ENCODE results near the gene APAF1.

DNA sequence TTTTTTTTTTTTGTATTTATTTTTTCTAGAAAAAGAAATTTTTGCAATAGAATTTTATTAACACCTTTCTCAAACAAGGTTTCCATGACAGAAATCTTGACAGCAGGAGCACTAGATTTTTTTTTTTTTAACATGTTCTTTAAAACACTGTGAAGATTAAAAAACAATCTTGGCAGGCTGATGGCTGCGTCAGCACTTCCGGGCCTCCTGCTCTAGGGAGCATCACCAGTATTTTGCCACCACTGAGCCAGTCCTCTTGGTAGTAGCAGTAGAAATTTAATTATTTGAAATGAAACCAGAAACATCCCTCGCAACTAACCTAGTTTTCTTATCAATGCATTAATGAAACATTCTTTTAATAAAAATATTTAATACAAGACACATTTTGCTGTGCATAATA, 99.6 kb downstream of the APAF1 start:
- no peak for TF ChIP-seq EZH2 (IDR thresholded peaks at IDR 0.05; ENCODE audit: borderline replicate concordance, control insufficient read depth, low read depth, low read length)
- TF ChIP-seq, protein P1, sequence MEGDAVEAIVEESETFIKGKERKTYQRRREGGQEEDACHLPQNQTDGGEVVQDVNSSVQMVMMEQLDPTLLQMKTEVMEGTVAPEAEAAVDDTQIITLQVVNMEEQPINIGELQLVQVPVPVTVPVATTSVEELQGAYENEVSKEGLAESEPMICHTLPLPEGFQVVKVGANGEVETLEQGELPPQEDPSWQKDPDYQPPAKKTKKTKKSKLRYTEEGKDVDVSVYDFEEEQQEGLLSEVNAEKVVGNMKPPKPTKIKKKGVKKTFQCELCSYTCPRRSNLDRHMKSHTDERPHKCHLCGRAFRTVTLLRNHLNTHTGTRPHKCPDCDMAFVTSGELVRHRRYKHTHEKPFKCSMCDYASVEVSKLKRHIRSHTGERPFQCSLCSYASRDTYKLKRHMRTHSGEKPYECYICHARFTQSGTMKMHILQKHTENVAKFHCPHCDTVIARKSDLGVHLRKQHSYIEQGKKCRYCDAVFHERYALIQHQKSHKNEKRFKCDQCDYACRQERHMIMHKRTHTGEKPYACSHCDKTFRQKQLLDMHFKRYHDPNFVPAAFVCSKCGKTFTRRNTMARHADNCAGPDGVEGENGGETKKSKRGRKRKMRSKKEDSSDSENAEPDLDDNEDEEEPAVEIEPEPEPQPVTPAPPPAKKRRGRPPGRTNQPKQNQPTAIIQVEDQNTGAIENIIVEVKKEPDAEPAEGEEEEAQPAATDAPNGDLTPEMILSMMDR (IDR thresholded peaks at IDR 0.05 in 2 of 3, conservative IDR thresholded peaks at IDR 0.05 in 1 of 3; ENCODE audit: control insufficient read depth in 2 of 3, extremely low read depth in 1 of 3, insufficient read depth in 1 of 3, low read depth in 3 of 3, low read length in 3 of 3): no peak
